KOPT-K1 (cell line): ENCODE measurements around the gene CDC42BPB.

ENCODE experiments used
- H3K27ac ChIP-seq: fragments of 200-600 bp; sonication (generic); 2 replicates; pipeline ENCODE4 v1.5.1; 2016; ENCODE audit warnings: antibody characterized with exemption, mild to moderate bottlenecking, low read depth, low read length; ENCODE audit not compliant: poor library complexity, severe bottlenecking
- H3K36me3 ChIP-seq: fragments of 200-600 bp; sonication (generic); 2 replicates; pipeline ENCODE4 v1.5.1; 2017; ENCODE audit warnings: antibody characterized with exemption, mild to moderate bottlenecking, low read length, moderate library complexity; ENCODE audit not compliant: insufficient read depth
- H3K9me3 ChIP-seq: fragments of 200-600 bp; sonication (generic); 2 replicates; pipeline ENCODE4 v1.5.1; 2017; ENCODE audit warnings: antibody characterized with exemption, low read length, mild to moderate bottlenecking; ENCODE audit not compliant: insufficient read depth, poor library complexity, severe bottlenecking

CDC42BPB gene, protein sequence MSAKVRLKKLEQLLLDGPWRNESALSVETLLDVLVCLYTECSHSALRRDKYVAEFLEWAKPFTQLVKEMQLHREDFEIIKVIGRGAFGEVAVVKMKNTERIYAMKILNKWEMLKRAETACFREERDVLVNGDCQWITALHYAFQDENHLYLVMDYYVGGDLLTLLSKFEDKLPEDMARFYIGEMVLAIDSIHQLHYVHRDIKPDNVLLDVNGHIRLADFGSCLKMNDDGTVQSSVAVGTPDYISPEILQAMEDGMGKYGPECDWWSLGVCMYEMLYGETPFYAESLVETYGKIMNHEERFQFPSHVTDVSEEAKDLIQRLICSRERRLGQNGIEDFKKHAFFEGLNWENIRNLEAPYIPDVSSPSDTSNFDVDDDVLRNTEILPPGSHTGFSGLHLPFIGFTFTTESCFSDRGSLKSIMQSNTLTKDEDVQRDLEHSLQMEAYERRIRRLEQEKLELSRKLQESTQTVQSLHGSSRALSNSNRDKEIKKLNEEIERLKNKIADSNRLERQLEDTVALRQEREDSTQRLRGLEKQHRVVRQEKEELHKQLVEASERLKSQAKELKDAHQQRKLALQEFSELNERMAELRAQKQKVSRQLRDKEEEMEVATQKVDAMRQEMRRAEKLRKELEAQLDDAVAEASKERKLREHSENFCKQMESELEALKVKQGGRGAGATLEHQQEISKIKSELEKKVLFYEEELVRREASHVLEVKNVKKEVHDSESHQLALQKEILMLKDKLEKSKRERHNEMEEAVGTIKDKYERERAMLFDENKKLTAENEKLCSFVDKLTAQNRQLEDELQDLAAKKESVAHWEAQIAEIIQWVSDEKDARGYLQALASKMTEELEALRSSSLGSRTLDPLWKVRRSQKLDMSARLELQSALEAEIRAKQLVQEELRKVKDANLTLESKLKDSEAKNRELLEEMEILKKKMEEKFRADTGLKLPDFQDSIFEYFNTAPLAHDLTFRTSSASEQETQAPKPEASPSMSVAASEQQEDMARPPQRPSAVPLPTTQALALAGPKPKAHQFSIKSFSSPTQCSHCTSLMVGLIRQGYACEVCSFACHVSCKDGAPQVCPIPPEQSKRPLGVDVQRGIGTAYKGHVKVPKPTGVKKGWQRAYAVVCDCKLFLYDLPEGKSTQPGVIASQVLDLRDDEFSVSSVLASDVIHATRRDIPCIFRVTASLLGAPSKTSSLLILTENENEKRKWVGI (N-terminal part only)

DNA sequence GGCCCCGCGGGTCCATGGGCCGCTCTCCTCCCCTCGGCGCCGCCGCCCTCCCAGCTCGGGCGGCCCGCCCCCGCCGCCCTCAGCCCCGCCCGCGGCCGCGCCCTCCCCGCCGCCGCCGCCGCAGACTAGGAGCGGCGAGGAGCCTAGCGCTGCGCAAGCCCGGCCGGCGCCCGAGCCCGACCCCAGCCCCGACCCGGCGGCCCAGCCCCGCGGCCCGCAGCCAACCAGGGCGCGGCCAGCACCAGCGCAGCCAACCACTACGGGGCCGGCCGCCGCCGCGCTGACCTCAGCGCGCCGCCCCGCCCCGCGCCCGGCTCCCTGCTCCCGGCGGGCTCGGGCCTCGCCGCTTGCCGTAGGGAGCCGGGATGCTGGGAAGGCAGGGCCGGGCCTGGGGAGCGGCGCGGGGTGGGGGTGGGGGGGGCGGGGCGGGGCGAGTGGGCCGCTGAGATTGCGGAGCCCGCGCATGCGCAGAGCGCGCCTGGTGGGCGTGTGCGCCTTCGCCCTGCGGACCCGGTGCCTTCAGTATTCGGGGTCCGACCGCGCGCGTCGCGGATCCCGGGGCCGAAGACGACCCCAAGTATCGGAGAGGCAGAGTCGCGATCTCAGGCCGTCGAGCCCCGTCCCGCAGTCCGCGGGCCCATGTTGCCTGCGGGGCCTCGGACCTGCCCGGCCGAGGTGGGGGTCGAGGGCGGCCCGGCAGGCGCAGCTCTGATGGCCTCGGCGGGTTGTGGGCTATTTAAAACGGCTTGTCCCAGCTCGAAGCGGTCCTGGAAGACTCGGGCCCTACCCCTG, at the start of gene CDC42BPB:
Gene CDC42BPB, minus strand, starts transcription at position 178 of the 792 bp plus-strand sequence. CDS start 376 bp downstream, outside the sequence.
- H3K9me3 ChIP-seq, result no peaks in the 10 kb centered on the region
- no peak within 1 kb of the TSS for H3K27ac ChIP-seq
- H3K36me3 ChIP-seq, result no peaks in the 10 kb centered on the region

DNA sequence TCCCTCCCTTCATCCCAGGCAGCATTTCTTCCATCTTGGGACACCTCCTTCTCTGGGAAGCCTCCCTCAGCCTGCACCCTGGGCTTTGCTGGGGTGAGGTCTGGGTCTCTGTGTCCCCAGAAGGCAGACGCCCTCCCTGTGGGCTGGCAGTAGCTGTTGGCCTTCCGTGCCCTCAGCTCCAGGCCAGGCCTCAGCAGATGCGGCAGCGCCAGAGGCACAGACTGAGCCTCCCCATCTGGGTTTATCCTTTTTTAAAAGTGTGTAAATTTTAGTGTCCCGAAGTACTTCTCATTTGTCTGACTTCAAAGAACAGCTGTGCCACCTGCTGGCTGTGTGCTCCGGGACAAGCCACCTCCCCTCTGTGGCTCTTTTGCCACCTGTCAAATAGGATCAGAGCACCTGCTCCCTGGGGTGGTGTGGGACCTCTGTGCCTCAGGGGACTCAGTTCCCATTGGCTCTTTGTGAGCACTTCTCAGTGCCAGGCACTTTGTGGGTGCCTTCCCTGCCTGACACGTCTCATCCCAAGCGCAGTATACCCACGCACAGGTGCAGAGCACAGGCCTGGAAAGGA, 48.3 kb upstream of the CDC42BPB start:
- Histone ChIP-seq H3K36me3 (no peaks in the 10 kb centered on the region), H3K9me3 (no peaks in the 10 kb centered on the region), H3K27ac (no peak overlapping the region)

DNA sequence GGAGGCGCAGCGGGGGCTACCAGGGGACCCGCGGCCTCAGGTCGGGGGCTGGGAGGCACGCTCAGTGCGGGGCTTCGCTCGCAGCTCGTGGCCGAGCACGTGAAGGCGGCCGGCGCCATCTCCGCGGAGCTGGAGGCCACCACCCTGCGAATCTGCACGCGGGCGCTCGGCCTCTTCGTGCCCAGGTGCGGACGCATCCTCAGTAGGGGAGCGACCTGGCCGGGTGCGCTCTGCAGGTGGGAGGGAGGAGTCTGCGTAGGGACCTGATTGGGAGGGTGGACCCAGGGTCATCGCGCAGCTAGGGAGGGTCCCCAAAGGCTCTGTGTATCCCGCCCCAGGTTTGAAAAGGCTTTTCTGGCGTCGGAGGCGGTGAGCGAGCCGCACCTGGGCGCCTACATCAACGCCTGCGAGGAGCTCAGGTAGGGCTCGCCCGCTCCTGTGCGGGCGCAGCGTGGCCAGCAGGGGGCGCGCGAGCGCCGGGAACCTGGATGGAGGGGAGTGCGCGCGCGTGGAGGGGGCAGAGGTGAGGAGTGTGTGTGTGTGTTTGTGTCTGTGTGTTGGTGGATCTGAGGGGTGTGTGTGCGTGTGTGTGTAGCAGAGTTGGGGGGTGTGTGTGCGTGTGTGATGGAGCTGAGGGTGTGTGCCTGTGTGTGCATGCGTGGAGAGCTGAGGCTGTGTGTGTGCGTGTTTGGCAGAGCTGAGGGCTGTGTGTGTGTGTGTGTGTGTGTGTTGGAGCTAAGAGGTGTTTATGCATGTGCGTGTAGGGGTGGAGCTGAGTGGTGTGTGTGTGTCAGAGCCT, 47.5 kb upstream of the CDC42BPB start:
- H3K27ac ChIP-seq, result no peak overlapping the region
- no peaks in the 10 kb centered on the region for H3K9me3 ChIP-seq
- no peaks in the 10 kb centered on the region for H3K36me3 ChIP-seq

DNA sequence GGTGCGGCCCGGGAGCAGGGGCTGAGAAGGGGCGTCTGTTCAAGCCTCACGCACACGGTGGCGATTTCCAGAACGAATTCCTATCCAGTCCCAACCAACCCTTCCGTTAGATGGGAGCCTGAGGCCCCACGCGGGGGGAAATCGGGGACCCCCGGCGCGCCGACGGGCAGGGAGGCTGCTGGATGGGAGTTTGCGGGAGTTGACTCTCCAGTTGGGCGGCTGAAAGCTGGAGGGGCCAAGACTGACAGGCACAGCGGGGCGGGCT, 47.0 kb upstream of the CDC42BPB start:
- H3K36me3 ChIP-seq, result no peaks in the 10 kb centered on the region
- H3K9me3 ChIP-seq, result no peaks in the 10 kb centered on the region
- no peak overlapping the region for H3K27ac ChIP-seq

DNA sequence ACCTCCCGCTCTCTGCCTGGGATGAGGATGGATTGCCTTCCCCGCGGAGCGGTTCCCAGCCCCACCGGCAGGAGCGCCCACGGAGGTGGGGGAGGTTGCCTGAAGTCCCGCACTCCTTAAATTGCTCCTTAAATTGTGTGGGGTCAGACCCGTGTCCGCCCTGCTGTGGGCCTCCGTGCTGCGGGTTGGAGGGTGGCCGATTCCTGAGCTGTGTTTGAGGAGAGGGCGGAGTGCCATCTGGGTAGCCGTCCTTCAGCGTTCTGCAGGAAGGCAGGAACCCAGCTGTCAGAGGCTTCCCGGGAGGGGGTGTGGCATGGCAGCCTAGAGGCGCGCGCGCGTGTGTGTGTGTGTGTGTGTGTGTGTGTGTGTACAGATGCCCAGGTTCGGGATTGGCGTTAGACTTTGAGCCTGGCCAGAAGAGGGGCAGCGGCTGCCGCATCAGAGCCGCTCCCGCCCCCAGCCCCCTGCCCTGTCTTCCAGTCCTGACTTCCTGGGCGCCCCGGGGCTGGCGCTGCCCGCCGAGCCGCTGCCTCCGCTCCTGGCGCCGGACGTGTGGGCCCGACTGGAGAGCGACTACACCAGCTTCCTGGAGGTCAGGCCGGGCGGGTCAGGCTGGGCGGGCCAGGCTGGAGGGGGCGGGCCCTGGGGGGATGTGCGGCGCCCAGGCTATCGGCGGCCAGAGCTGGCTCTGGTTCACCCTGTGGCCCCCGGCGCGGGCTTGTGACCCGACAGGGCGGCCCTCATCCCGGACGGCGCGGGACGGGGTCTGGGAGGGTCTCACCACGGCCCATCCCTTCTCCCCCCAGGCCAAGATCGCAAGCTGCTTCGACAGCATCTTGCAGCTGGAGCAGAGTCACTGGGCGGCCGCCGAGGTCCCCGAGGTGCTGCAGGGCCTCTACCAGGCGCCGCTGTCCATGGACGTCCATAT, 46.4 kb upstream of the CDC42BPB start:
- no peak overlapping the region for H3K27ac ChIP-seq
- no peaks in the 10 kb centered on the region for H3K36me3 ChIP-seq
- no peaks in the 10 kb centered on the region for H3K9me3 ChIP-seq

DNA sequence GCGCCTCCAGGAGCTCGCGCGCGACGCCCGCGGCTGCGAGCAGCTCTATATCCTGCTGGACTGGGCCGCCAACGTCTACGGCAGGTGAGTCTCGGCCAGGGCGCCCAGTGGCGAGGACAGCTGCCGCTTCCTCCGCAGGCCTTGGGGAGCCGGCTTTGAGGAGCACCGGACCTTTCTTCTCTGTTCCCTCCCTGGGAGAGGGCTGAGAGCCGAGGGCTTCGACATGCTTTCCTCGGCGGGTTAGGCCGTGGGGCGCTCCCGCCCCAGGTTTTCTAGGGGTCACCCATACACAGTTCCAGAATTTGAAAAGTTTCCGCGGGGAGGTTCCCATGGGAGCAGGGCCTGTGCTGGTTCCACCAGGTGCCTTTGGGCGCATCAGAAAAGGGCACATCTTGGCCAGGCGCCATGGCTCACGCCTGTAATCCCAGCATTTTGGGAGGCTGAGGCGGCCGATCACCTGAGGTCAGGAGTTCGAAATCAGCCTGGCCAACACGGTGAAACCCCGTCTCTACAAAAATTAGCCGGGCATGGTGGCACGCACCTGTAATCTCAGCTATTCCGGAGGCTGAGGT, 45.4 kb upstream of the CDC42BPB start:
- Histone ChIP-seq H3K9me3 (no peaks in the 10 kb centered on the region), H3K27ac (no peak overlapping the region)

DNA sequence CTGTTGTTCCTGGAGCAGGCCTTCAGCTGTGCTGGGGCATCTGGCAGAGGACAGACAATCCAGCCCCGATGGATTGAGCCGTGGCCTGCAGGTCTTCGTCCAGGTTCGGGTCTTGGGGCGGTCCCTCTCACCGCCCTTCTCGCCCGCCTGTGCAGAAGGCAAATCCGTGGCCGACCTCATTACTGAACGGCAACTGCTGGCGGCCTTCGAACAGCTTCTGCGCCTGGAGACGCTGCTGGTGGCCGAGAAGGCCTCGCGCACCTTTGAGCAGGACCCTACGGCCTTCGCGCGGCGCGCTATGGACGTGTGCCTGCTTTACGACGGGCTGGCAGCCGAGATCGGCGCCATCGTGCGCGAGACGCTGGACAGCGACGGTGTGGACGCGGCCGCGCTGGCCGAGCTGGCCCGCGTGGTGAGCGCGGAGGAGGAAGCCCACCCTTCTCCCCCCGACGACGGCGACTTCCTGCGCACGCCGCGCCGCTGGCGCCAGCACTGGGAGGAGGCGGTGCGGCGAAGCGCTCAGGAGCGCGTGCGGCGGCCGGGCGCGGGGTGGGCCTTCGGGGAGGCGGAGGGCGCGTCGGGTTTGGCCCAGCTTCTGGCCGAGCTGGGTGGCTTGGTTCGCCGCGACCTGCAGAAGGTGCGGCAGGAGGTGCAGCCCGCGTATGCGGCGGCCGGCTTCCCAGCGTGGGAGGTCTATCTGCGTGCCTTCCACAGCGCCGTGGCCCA, 44.8 kb upstream of the CDC42BPB start:
- Histone ChIP-seq H3K36me3 (no peaks in the 10 kb centered on the region), H3K9me3 (no peaks in the 10 kb centered on the region), H3K27ac (no peak overlapping the region)

More for the DNA sequence above, 45.4 kb upstream of the CDC42BPB start:
- H3K36me3 ChIP-seq, result no peaks in the 10 kb centered on the region

DNA sequence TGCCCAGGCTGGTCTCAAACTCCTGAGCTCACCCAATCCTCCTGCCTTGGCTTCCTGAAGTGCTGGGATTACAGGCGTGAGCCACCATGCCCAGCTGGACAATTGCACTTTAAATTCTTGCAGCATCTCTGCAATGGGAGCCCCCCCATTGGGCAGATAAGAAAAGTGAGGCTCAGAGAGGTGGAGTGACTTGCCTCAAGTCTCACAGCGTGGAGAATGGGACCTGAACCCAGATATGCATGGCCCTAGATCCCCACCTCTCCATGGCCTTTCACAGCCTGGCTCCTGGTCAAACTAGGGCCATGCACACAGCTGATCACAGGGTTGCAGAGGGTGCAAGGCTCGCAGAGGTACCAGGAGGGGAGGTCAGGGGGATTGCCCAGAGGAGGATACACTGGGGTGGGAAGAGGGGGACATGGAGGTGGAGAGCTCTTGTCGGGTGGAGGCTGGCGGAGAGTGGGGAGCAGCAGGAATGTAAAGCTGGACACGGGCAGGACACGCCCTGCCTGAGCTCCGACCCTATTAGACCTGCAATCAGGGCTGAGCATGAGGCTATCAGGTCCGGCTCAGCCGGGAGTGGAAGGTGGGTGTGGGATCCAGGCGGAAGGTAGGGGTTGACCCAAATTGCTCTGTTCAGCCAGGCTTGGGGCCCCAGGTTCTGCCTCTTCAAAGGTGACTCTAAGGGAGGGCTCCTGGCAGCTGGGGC, 44.1 kb upstream of the CDC42BPB start:
- H3K27ac ChIP-seq, result no peak overlapping the region
- H3K36me3 ChIP-seq, result no peaks in the 10 kb centered on the region
- H3K9me3 ChIP-seq, result no peaks in the 10 kb centered on the region

DNA sequence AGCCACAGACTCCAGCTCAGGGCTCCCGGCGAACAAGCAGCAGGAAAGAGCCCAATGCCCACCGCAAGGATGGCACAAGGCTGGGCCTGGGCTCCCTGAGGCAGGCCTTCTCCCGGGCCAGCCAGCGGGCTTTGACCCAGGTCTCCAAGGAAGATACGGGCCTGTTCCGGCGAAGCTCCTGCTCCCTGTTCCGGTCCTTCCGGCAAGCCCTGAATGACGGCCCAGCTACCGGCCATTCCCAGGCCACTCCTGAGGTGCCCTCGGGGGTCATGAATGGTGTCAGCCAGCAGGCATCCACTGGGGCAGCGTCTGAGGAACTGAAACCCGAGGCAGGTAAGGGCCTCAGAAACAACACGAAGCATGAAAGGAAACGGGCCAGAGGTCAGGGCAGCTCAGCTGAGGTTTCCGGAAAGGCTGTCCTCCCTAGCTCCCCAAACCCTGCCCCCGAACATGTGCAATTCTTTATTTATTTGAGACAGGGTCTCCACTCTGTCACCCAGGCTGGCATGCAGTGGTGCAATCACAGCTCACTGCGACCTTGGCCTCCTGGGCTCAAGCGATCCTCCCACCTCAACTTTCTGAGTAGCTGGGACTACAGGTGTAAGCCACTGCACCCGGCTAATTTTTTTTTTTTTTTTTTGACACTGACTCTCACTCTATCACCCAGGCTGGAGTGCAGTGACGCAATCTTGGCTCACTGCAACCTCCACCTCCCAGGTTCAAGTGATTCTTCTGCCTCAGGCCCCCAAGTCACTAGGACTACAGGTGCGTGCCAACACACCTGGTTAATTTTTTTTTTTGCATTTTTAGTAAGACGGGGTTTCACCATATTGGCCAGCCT, 43.2 kb upstream of the CDC42BPB start:
- Histone ChIP-seq H3K27ac (no peak overlapping the region), H3K9me3 (no peaks in the 10 kb centered on the region)

DNA sequence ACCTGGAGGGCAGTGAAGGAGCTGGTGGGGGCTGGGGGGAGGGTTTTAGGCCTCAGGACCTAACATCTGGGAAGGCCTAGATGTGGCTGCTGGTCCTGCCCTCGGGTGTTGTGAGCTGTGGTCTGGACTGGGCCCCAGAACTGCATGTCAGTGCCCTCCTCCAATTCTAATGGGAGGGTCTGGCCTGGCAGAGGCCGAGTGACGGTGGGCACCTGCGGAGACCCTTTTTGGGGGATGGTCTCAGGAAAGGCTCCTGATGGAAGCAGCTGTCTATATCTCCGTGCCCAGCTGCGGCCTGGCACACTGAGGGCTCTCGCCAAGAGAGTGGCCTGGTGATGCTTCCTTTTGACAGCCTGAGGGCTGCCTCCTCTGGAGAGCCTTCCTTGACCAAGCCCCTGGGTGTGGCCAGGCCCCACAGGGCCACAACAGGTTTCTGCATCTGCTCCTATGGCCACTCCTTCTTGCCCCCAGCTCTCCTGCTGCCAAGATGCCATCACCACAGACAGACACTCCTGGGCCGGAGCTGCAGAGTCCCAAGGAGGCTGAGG, 42.5 kb upstream of the CDC42BPB start:
- H3K9me3 ChIP-seq, result no peaks in the 10 kb centered on the region
- H3K36me3 ChIP-seq, result no peaks in the 10 kb centered on the region
- H3K27ac ChIP-seq, result no peak overlapping the region

More for the DNA sequence above, 43.2 kb upstream of the CDC42BPB start:
- no peaks in the 10 kb centered on the region for H3K36me3 ChIP-seq
